ENCODE results near the gene FAM20C. TPM values are rescaled to one million over a fixed set of nuclear protein-coding genes. Genes with fewer than 3 reads are reported as not detected.

The FAM20C gene
- total RNA-seq, 1 donor from 2014 or later = 58.8 TPM

DNA sequence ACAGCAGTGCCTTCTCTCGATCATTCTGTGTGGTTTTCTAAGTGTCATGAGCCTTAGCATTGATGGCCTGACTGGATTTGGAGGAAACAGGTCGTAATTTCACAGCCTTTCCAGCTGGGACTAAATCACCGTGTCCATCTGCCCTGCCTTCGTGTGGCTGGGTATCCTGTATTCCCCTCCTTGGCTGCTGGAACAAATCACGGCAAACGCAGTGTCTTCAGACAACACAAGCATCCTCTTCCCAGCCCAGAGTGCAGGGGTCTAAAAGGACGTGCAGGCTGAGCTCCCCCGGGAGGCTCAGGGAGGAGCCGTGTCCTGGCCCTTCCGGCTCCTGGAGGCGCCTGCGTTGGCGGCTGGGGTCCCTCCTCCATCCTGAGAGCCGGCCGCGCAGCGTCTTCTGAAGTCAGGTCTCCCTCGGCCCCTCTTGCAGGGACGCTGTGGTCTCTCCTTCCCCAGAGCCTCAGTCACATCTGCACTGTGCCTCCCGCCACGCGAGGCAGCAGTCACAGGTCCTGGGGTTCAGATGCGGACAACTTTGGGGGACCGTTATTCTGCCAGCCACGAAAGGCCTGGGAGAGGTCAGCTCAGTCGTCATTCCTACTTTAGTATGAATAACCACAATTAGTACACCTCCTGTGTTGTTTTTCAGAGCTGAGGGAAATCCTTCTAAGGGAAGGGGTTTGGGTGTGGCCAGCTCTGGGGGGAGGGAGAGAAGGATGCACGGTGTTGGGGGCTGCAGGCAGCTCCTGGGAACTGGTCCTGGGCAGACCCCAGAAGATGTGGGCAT, 41.1 kb downstream of the FAM20C start:
- intact Hi-C loops (cut with DNase I) = no loop called here
- Histone ChIP-seq H3K4me3 (no peak overlapping the region), H3K9me3 (no peaks in the 10 kb centered on the region), H3K27me3 (no peaks in the 10 kb centered on the region), H3K36me3 (no peaks in the 10 kb centered on the region), H3K27ac (peak overlapping the region; percentile 90), H3K4me1 (peaks cover 33% of the 10 kb centered on the region)
- TF ChIP-seq, protein P1, sequence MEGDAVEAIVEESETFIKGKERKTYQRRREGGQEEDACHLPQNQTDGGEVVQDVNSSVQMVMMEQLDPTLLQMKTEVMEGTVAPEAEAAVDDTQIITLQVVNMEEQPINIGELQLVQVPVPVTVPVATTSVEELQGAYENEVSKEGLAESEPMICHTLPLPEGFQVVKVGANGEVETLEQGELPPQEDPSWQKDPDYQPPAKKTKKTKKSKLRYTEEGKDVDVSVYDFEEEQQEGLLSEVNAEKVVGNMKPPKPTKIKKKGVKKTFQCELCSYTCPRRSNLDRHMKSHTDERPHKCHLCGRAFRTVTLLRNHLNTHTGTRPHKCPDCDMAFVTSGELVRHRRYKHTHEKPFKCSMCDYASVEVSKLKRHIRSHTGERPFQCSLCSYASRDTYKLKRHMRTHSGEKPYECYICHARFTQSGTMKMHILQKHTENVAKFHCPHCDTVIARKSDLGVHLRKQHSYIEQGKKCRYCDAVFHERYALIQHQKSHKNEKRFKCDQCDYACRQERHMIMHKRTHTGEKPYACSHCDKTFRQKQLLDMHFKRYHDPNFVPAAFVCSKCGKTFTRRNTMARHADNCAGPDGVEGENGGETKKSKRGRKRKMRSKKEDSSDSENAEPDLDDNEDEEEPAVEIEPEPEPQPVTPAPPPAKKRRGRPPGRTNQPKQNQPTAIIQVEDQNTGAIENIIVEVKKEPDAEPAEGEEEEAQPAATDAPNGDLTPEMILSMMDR (IDR thresholded peaks at IDR 0.05) = no peak
- no peak for ATAC-seq
- DNase-seq = no peak

DNA sequence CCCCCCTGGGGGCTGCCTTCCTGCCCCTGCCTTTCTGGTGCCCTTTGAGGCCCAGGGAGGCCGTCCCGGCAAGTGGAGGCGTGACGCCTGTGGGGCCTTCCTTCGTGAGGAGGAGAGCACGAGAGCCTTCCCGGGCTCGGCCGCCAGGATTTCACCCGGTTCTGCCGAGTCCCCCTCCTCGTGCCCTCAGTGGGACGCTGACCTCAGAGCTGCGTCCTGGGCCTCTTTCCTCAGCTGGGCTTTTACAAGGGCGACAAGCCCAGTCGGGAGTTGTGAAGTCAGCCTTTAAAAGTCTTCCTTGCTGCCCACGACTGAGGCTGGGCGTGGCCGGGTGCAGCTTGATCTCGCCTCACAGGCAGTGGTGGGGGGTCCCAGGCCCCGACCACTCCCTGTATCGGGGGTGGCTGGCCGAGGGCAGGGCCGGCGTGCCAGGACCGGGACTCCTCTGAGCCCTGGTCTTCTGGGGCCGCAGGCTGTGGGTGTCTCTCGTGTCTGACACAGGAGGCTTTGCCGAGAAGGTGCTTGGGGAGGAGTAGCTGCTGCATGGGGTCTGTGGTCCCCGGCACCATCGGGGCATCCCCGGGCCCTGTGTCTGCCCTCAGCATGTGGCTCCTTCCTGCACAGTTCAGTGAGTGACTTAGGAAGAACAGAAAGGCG, 41.8 kb downstream of the FAM20C start:
- Histone ChIP-seq H3K4me3 (peak overlapping the region; percentile 10), H3K36me3 (no peaks in the 10 kb centered on the region), H3K27me3 (no peaks in the 10 kb centered on the region), H3K4me1 (peaks cover 33% of the 10 kb centered on the region), H3K27ac (peak overlapping the region; percentile 90), H3K9me3 (no peaks in the 10 kb centered on the region)
- ATAC-seq (peak; percentile 4), DNase-seq (no peak)
- TF ChIP-seq, protein P1 (IDR thresholded peaks at IDR 0.05) = no peak
- intact Hi-C loops (cut with DNase I) = no loop called here

DNA sequence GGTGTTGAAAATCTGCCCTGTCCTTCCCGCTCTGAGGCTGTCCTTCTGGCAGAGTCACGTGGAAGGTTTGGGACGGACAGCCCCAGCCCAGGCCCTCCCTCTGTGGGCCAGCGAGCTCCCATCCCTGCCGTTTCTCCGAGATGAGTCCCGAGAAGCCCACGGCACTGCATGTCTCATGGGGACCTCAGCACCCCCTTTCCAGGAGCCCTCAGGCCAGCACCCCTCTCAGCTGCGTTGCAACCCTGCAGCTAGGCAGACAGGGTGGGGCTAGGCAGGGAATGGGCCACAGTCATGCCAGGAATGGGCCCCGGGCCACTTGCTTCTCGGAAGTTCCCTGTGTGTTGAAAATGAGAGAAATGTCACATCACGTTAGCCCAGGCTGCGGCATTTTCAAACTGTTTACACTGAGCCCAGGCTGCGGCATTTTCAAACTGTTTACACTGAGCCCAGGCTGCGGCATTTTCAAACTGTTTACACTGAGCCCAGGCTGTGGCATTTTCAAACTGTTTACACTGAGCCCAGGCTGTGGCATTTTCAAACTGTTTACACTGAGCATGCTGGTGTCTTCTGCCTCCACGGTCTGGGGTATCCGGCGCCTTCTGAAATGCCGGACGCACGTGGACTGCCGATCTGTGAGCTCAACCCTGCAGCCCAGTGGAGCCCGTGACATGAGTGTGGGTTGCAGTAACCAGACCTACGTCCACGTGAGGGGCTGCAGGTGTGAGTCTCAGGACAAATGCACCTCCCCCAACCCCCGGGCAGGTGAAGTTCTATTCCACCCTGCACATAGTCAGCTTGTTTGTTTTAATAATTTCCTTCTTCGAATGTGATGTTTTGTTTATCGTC, 42.6 kb downstream of the FAM20C start:
- intact Hi-C loops (cut with DNase I) = no loop called here
- peaks cover 33% of the 10 kb centered on the region for H3K4me1 ChIP-seq
- ATAC-seq = peak; percentile 79

DNA sequence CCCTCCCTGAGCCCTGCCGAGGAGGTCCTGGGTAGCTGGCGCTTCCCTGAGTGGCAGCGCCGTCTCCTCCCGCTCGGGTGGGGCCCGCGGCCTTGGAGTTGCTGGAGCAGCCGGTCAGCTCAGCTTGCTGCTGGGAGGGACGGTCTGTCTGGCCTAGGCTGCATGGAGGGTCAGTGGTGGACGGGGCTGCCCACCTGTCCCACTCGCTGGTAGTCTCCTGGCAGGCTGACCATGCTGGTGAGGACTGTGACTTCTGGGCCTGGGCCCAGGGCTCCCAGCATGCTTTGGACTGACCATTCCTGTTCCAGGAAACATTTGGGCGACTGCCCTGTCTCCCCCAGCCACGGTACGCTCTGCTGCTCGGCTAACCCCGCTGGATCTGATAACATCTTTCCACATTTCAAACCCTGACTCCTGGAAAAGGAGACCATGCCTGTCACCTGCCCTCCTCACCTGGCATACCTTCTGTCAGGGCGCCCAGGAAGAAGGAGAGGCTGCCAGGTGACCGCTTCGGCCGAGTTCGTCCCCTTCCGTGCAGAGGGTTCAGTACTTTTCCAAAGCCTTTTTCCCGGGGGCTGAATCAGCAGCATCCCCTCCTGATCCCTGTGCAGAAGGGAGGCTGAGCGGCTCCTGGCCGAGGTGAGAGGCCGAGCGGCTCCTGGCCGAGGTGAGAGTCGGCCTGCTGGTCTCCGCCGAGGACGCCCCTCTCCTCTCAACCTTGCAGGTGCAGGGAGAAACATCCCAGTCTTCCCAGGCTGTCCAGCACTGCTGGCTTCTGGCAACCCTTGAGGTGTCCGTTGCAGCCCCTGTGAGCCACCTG, 43.4 kb downstream of the FAM20C start:
- DNase-seq (peak; percentile 76), ATAC-seq (peak; percentile 52)
- H3K4me3 ChIP-seq = no peak overlapping the region

More for the DNA sequence above, 42.6 kb downstream of the FAM20C start:
- TF ChIP-seq, protein P1 (IDR thresholded peaks at IDR 0.05) = no peak
- Histone ChIP-seq H3K9me3 (no peaks in the 10 kb centered on the region), H3K36me3 (no peaks in the 10 kb centered on the region), H3K27me3 (no peaks in the 10 kb centered on the region), H3K4me3 (peak overlapping the region; percentile 10), H3K27ac (peak overlapping the region; percentile 90)
- DNase-seq = peak; percentile 87

More for the DNA sequence above, 43.4 kb downstream of the FAM20C start:
- Histone ChIP-seq H3K27ac (peak overlapping the region; percentile 90), H3K9me3 (no peaks in the 10 kb centered on the region), H3K36me3 (no peaks in the 10 kb centered on the region), H3K27me3 (no peaks in the 10 kb centered on the region), H3K4me1 (peaks cover 29% of the 10 kb centered on the region)
- intact Hi-C loops (cut with DNase I) = no loop called here
- TF ChIP-seq, protein P1 (IDR thresholded peaks at IDR 0.05) = no peak
